T-helper 2 cell treated with Interferon-gamma antibody and Interleukin-4, amounts not matched to agents 100 ng/mL and 5 ng/mL, for 36 hours (primary cell): Measurements from ENCODE around the gene FKBP5. TPM values are rescaled to one million over a fixed set of nuclear protein-coding genes. Genes with fewer than 3 reads are reported as not detected.
"Not testable (repeated sequence)": the region's sequence is repeated elsewhere in the genome, so short reads cannot be mapped to it uniquely, and the experiment has no call there.

ENCODE experiments used
- intact Hi-C: fragments of 100-400 bp; cut with micrococcal nuclease; formaldehyde crosslinking; loops from one replicate; pipeline ENCODE4 v1.15.1; 2023
- total RNA-seq: library from RNA; stranded (reverse); gene quantifications from 2 replicates; pipeline ENCODE4 v1.2.3, GENCODE V29; 2022

The FKBP5 gene
- total RNA-seq, 1 donor from 2014 or later = 78.9 TPM

DNA sequence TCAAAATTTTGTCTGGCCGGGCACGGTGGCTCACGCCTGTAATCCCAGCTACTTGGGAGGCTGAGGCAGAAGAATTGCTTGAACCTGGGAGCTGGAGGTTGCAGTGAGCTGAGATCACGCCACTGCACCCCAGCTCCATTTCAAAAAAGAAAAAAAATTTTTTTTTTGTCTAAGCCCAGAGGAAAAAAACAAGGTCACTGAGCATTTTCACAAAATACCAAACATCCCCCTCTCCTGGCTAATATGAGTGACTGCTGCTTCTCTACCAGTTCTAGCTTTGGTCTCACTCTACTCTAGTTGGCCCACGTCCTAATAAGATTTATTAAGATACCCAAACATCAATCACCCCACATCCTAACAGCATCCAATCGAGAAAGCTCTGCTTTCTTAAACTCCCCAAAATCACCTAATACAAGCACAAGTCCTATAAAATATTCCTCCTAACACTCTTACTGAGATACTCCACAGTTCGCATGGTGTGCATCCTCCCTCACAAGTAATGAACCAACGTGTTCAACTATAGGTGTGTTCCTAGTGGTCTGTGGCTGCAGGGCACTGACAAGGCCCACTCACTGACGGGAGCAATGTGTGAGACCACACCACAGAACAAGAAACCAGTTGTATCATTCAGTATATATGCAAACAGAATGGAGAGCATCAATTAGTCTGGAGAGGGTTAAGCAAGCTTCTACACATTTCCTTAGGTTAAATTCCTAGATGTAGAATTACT is 64.2 kb downstream of the FKBP5 start:
- intact Hi-C loops = loop anchor here (1.0 kb wide), 1 partner anchor 41 kb away; no protein-coding TSS in a partner anchor

DNA sequence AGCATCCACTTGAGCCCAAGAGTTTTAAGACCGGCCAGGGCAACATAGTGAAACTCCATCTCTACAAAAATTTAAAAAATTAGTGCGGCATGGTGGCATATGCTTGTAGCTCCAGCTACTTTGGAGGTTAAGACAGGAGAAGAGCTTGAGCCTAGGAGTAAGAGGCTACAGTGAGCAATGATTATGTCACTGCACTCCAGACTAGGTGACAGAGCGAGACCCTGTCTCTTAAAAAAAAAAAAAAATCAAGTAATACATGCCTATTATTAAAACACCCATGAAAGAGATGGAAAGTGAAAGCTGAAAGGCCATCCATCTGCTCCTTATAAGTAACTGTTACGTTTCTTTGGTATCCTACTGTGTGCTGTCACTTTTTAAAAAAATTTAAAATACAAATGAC is 66.4 kb downstream of the FKBP5 start:
- intact Hi-C loops = no loop called here

- intact Hi-C loops = no loop called here
Observed at GRCh38 chr6:35620706-35621105, 68.0 kb downstream of the FKBP5 start.

- intact Hi-C loops = no loop called here
Observed at GRCh38 chr6:35613762-35614161, 75.0 kb downstream of the FKBP5 start.

DNA sequence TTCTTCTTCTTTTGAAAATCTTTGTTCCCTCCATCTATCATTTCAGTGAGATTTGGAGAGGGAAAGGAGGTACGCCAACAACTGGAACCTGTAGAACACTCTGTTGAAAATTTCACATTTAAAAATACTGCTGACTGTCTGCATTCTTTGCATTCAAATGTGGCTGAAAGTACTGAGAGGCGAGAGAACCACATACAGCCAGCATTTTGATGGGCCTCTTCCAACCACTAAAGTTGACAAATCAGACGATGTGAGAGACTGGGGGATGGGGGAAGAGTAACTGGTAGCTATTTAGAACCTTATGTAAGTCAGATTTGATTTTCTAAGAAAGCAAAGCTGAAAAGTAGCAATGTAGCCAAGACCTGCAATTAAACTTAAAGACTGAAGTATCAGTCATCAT is 77.5 kb downstream of the FKBP5 start:
- intact Hi-C loops = no loop called here

DNA sequence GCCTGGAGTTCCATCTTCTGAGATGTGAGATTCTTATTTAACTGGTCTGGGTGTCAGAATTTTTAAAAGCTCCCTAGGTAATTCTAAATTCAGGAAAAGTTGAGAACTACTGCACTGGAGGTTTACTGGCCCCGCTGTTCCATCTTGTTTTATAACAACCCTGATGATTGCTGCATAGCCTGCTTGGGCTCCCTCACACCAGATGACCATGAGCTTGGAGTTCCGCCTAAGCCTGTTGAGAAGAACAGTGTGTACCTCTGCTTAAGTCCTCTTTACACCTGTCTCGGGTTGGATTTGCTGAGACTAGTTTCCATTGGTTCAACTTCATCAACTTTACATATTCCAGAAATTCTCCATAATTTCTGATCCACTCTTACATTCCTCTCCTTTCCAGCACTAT is 77.9 kb downstream of the FKBP5 start:
- intact Hi-C loops = no loop called here

GRCh38 chr6:35609588-35609987 is 79.1 kb downstream of the FKBP5 start:
- intact Hi-C loops = no loop called here

- intact Hi-C loops = no loop called here
Observed at GRCh38 chr6:35607517-35608233, 81.0 kb downstream of the FKBP5 start.

GRCh38 chr6:35605600-35605999 is 83.1 kb downstream of the FKBP5 start:
- intact Hi-C loops = no loop called here

DNA sequence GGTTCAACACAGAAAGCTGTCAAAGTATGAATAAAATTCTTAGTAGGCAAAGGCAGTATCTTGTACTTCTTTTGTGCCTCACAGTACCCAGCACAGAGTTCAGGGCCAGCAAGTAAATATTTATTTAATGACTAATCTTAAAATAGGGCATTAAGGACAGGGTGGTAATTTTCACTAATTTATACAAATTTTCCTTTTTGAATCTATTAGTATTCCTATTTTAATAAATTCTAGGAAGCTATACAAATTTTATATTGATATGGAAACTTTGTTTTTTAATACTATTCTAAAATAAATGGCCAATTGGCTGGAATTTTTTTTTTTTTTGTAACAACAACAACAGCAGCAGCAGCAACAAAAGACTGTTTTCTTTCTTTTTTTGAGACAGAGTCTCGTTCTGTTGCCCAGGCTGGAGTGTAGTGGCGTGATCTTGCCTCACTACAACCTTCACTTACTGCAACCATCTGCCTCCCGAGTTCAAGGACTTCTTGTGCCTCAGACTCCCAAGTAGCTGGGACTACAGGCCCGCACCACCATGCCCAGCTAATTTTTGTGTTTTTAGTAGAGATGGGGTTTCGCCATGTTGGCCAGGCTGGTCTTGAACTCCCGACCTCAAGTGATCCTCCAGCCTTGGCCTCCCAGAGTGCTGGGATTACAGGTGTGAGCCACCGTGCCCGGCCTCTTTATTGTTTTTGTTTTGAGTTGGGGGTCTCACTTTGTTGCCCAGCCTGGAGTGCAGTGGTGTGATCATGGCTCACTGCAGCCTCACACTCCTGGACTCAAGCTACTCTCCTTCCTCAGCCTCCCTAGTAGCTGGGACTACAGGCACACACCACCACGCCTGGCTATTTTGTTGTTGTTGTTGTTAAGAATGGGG is 85.2 kb downstream of the FKBP5 start:
- intact Hi-C loops = loop anchor here (5.0 kb wide), 2 partner anchors 64 to 129 kb away; no protein-coding TSS in a partner anchor

GRCh38 chr6:35602133-35602946 is 86.4 kb downstream of the FKBP5 start:
- intact Hi-C loops = loop anchor here (5.0 kb wide), 2 partner anchors 65 to 130 kb away; no protein-coding TSS in a partner anchor

DNA sequence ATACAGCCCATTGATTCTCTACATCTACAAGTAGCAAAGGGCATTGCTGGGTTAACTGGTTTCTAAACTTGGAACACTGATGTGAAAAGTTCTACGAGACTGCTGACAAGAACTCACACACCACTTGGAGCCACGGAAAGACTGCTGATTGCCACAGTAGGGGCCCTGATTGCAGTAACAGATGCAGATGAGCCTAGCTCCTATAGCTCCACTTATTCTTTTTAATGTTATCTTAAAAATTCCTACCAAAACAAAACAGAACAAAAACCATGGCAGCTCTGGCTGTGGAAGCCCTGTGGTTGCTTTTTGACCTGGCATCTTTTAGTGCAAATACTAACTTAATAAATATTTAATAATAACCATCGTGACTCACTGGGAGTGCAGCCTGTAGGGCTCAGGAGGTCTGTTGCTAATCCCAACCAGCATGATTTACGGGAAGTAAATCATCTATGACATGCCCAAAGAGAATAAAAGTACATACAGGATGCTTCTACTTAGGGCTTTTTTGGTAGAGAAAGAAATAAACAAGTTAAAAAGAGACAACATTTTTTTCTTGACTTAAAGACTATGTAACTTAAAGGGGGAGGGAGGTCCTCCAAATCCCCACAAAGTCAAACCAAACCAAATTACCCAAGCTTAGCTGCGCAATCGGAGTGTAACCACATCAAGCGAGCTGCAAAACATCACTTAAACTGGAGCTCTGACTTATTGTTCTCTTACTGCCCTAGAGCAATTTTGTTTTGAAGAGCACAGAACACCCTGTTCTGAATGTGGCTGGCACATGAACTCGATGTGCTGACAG is 87.2 kb downstream of the FKBP5 start:
- intact Hi-C loops = loop anchor here (5.0 kb wide), 2 partner anchors 66 to 131 kb away; no protein-coding TSS in a partner anchor

- intact Hi-C loops = loop anchor here (5.0 kb wide), 2 partner anchors 67 to 132 kb away; no protein-coding TSS in a partner anchor
Observed at GRCh38 chr6:35600659-35601125, 88.0 kb downstream of the FKBP5 start.

DNA sequence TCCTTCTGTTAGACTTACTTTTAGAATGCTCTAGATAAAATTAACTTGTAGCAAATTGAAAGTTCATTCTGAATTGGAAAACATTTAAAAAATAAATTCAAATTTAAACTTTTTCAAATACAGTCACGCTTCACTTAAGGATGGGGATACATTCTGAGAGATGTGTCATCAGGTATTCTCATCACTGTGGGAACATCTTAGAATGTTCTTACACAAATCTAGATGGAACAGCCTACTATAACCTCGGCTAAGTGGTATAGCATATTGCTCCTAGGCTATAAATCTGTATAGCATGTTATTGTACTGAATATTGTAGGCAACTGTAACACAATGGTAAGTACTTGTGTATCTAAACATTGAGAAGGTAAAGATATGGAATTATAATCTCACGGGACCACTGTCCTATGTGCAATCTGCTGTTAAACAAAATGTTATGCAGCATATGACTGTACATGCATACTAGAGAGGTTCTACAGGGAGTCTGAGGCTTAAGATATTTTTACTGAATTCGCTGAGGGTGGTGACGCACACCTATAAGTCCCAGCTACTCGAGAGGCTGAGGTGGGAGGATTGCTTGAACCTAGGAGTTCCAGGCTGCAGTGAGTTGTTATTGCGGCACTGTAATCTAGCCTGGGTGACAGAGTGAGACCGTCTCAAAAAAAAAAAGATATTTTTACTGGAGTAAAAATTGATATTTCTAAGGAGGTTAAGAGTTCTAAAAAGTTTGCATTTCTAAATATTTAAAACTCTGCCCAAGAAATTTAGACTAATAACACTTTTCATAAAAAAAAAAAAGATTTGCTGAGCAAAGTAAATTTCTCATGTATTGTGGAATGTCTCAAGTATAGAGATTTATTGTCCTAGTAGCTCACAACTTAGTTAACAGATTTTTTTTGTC is 88.7 kb downstream of the FKBP5 start:
- intact Hi-C loops = loop anchor here (5.0 kb wide), 2 partner anchors 67 to 132 kb away; no protein-coding TSS in a partner anchor

DNA sequence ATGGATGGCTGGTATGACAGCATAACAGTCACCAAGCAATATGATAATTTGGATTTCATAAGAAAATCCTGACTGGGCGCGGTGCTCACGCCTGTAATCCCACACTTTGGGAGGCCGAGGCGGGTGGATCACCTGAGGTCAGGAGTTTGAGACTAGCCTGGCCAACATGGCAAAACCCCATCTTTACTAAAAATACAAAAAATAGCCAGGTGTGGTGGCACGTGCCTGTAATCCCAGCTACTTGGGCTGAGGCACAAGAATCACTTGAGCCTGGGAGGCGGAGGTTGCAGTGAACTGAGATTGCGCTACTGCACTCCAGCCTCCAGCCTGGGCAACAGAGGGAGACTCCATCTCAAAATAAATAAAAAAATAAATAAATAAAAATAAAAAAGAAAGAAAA is 90.1 kb downstream of the FKBP5 start:
- intact Hi-C loops = not testable (repeated sequence)

DNA sequence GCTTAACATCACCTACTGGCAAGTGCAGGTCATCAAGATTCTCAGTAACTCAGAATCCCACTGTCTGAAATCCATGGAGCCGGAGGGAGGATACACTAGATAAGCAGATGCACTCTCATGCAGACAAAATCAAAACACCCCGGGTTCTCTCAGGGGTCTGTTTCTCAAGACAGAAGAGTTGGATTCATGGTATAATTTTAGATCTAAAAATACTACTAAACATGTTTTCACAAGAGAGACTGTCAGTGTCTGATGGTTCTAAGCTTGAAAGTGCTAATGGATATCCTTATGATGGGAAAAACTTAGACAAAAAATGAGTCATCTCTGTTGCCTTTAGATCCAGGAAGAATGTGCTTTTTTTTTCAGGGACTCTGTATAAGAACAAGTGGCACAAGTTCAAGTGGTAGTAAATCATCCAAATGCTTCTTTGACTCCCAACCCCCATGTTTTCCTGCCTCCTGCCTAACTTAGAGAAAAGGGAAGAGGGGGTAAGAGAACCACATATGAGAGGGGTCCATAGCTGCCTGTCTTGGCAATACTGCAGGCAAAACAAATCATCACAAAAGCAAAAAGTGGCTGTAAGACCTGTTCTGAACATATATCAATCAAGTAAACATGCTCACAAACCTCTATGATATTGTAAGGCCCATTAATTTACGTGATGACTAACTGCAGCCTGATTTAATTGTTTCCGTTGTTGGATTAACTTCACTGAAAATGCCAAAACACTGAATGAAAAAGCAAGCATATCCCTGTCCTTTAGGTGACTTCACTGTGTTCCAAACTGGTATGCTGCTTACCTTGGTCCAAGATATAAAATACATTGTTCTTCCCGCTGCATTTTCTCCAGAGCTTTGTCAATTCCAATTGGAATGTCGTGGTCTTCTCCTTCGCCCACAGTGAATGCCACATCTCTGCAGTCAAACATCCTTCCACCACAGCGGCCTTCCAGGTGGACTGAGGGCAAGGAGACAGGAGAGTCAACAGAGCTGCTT is 92.0 kb downstream of the FKBP5 start:
- intact Hi-C loops = no loop called here

DNA sequence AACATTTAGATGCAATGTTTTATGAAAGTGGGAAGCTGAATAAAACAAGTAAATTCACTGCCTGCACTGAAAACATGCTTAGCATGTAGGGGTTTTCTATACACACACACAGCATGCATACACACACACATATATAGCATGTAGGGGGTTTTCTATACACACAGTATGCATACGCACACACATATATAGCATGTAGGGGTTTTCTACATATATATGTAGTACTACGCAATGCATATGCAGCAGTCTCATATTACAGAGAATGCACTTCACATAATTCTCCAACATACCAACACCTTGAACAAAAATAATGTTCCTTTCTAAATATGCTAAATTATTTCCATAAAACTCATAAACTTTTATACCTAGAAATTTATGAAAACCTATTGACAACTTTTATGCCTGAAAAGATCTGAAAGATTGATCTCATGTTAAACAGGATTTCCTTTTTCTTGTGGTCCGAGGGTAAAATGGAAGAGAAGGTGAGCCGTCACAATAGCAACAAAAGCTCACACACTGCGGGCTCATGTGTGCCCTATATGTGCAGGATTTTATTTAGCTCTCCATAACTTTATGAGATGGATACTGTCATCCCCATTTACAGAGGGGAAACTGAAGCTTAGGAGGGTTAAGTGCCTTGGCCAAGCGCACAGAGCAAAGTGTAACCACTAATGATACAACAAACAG is 94.1 kb downstream of the FKBP5 start:
- intact Hi-C loops = no loop called here
